ENCODE data around the gene OPN3.
A peak's percentile ranks its signal among the peaks of the same experiment; 100 is the strongest.

OPN3 gene

GRCh38 chr1:241646201-241646600 is 6.0 kb upstream of the OPN3 start:
- Histone ChIP-seq H3K4me3 (ENCODE audit: low read depth, low read length) (no peak overlapping the region), H3K9me3 (ENCODE audit: control insufficient read depth, insufficient read depth, low read length) (0 out of 2 replicates have a peak, but pooled peaks cover 14% of the 10 kb centered on the region), H3K9ac (ENCODE audit: low read depth, low read length) (no peak overlapping the region), H3K4me1 (ENCODE audit: control insufficient read depth, insufficient read depth, low read length) (no peaks in the 10 kb centered on the region), H3K27ac (ENCODE audit: low read depth, low read length) (no peak overlapping the region), H3K27me3 (ENCODE audit: control insufficient read depth, insufficient read depth, low read length) (no peaks in the 10 kb centered on the region), H3K36me3 (ENCODE audit: control insufficient read depth, insufficient read depth, low read length) (no peaks in the 10 kb centered on the region)

GRCh38 chr1:241645199-241645598 is 5.0 kb upstream of the OPN3 start:
- H3K9me3 ChIP-seq (ENCODE audit: control insufficient read depth, insufficient read depth, low read length) = 0 out of 2 replicates have a peak, but pooled peaks cover 15% of the 10 kb centered on the region
- no peak overlapping the region for H3K9ac ChIP-seq (ENCODE audit: low read depth, low read length)
- H3K27me3 ChIP-seq (ENCODE audit: control insufficient read depth, insufficient read depth, low read length) = 0 out of 2 replicates have a peak, but pooled peaks cover 3% of the 10 kb centered on the region
- H3K36me3 ChIP-seq (ENCODE audit: control insufficient read depth, insufficient read depth, low read length) = no peaks in the 10 kb centered on the region
- no peak overlapping the region for H3K27ac ChIP-seq (ENCODE audit: low read depth, low read length)
- H3K4me3 ChIP-seq (ENCODE audit: low read depth, low read length) = no peak overlapping the region
- H3K4me1 ChIP-seq (ENCODE audit: control insufficient read depth, insufficient read depth, low read length) = peaks cover 5% of the 10 kb centered on the region; the same call in 1 of the 2 replicates

GRCh38 chr1:241644259-241644658 is 4.1 kb upstream of the OPN3 start:
- H3K9me3 ChIP-seq (ENCODE audit: control insufficient read depth, insufficient read depth, low read length) = 0 out of 2 replicates have a peak, but pooled peaks cover 15% of the 10 kb centered on the region
- peaks cover 5% of the 10 kb centered on the region; the same call in 1 of the 2 replicates for H3K4me1 ChIP-seq (ENCODE audit: control insufficient read depth, insufficient read depth, low read length)
- no peak overlapping the region for H3K27ac ChIP-seq (ENCODE audit: low read depth, low read length)
- H3K27me3 ChIP-seq (ENCODE audit: control insufficient read depth, insufficient read depth, low read length) = 0 out of 2 replicates have a peak, but pooled peaks cover 3% of the 10 kb centered on the region
- H3K9ac ChIP-seq (ENCODE audit: low read depth, low read length) = no peak overlapping the region
- no peak overlapping the region for H3K4me3 ChIP-seq (ENCODE audit: low read depth, low read length)
- no peaks in the 10 kb centered on the region for H3K36me3 ChIP-seq (ENCODE audit: control insufficient read depth, insufficient read depth, low read length)

GRCh38 chr1:241642593-241642944 is 2.4 kb upstream of the OPN3 start:
- Histone ChIP-seq H3K4me3 (ENCODE audit: low read depth, low read length) (no peak overlapping the region), H3K27ac (ENCODE audit: low read depth, low read length) (no peak overlapping the region), H3K27me3 (ENCODE audit: control insufficient read depth, insufficient read depth, low read length) (0 out of 2 replicates have a peak, but pooled peaks cover 3% of the 10 kb centered on the region), H3K9me3 (ENCODE audit: control insufficient read depth, insufficient read depth, low read length) (0 out of 2 replicates have a peak, but pooled peaks cover 15% of the 10 kb centered on the region), H3K36me3 (ENCODE audit: control insufficient read depth, insufficient read depth, low read length) (no peaks in the 10 kb centered on the region; the same call in 1 of the 2 replicates), H3K9ac (ENCODE audit: low read depth, low read length) (no peak overlapping the region), H3K4me1 (ENCODE audit: control insufficient read depth, insufficient read depth, low read length) (peaks cover 16% of the 10 kb centered on the region)

GRCh38 chr1:241641773-241642592 is 1.8 kb upstream of the OPN3 start:
- peaks cover 22% of the 10 kb centered on the region for H3K4me1 ChIP-seq (ENCODE audit: control insufficient read depth, insufficient read depth, low read length)
- 0 out of 2 replicates have a peak, but pooled peaks cover 15% of the 10 kb centered on the region for H3K9me3 ChIP-seq (ENCODE audit: control insufficient read depth, insufficient read depth, low read length)
- H3K4me3 ChIP-seq (ENCODE audit: low read depth, low read length) = no peak overlapping the region
- H3K9ac ChIP-seq (ENCODE audit: low read depth, low read length) = no peak overlapping the region
- H3K27me3 ChIP-seq (ENCODE audit: control insufficient read depth, insufficient read depth, low read length) = 0 out of 2 replicates have a peak, but pooled peaks cover 3% of the 10 kb centered on the region
- no peak overlapping the region for H3K27ac ChIP-seq (ENCODE audit: low read depth, low read length)
- H3K36me3 ChIP-seq (ENCODE audit: control insufficient read depth, insufficient read depth, low read length) = peaks cover 6% of the 10 kb centered on the region; the same call in 1 of the 2 replicates

GRCh38 chr1:241640867-241641622 is 876 bp upstream of the OPN3 start:
- H3K36me3 ChIP-seq (ENCODE audit: control insufficient read depth, insufficient read depth, low read length) = peaks cover 13% of the 10 kb centered on the region; the same call in 1 of the 2 replicates
- no peak overlapping the region for H3K9ac ChIP-seq (ENCODE audit: low read depth, low read length)
- H3K27ac ChIP-seq (ENCODE audit: low read depth, low read length) = no peak overlapping the region
- H3K4me3 ChIP-seq (ENCODE audit: low read depth, low read length) = peak overlapping the region; percentile 55
- H3K4me1 ChIP-seq (ENCODE audit: control insufficient read depth, insufficient read depth, low read length) = peaks cover 23% of the 10 kb centered on the region
- H3K27me3 ChIP-seq (ENCODE audit: control insufficient read depth, insufficient read depth, low read length) = 0 out of 2 replicates have a peak, but pooled peaks cover 3% of the 10 kb centered on the region
- H3K9me3 ChIP-seq (ENCODE audit: control insufficient read depth, insufficient read depth, low read length) = 0 out of 2 replicates have a peak, but pooled peaks cover 15% of the 10 kb centered on the region

- 0 out of 2 replicates have a peak, but pooled peaks cover 15% of the 10 kb centered on the region for H3K9me3 ChIP-seq (ENCODE audit: control insufficient read depth, insufficient read depth, low read length)
- peaks cover 23% of the 10 kb centered on the region for H3K4me1 ChIP-seq (ENCODE audit: control insufficient read depth, insufficient read depth, low read length)
- peaks cover 27% of the 10 kb centered on the region for H3K36me3 ChIP-seq (ENCODE audit: control insufficient read depth, insufficient read depth, low read length)
- H3K27me3 ChIP-seq (ENCODE audit: control insufficient read depth, insufficient read depth, low read length) = 0 out of 2 replicates have a peak, but pooled peaks cover 3% of the 10 kb centered on the region
- peak overlapping the region; percentile 100 for H3K4me3 ChIP-seq (ENCODE audit: low read depth, low read length)
- peak overlapping the region; percentile 87 for H3K27ac ChIP-seq (ENCODE audit: low read depth, low read length)
- H3K9ac ChIP-seq (ENCODE audit: low read depth, low read length) = peak overlapping the region; percentile 92
These were observed 483 bp downstream of the OPN3 start for GRCh38 chr1:241639623-241640148.

- Histone ChIP-seq H3K27ac (ENCODE audit: low read depth, low read length) (no peak overlapping the region), H3K4me3 (ENCODE audit: low read depth, low read length) (peak overlapping the region; percentile 100), H3K27me3 (ENCODE audit: control insufficient read depth, insufficient read depth, low read length) (0 out of 2 replicates have a peak, but pooled peaks cover 3% of the 10 kb centered on the region), H3K9ac (ENCODE audit: low read depth, low read length) (peak overlapping the region; percentile 77), H3K36me3 (ENCODE audit: control insufficient read depth, insufficient read depth, low read length) (peaks cover 33% of the 10 kb centered on the region), H3K4me1 (ENCODE audit: control insufficient read depth, insufficient read depth, low read length) (peaks cover 23% of the 10 kb centered on the region), H3K9me3 (ENCODE audit: control insufficient read depth, insufficient read depth, low read length) (0 out of 2 replicates have a peak, but pooled peaks cover 15% of the 10 kb centered on the region)
These were observed 1.1 kb downstream of the OPN3 start for GRCh38 chr1:241638909-241639622.

GRCh38 chr1:241638099-241638682 is 2.0 kb downstream of the OPN3 start:
- peak overlapping the region; percentile 100 for H3K4me3 ChIP-seq (ENCODE audit: low read depth, low read length)
- H3K9ac ChIP-seq (ENCODE audit: low read depth, low read length) = no peak overlapping the region
- 0 out of 2 replicates have a peak, but pooled peaks cover 12% of the 10 kb centered on the region for H3K9me3 ChIP-seq (ENCODE audit: control insufficient read depth, insufficient read depth, low read length)
- no peak overlapping the region for H3K27ac ChIP-seq (ENCODE audit: low read depth, low read length)
- H3K27me3 ChIP-seq (ENCODE audit: control insufficient read depth, insufficient read depth, low read length) = 0 out of 2 replicates have a peak, but pooled peaks cover 3% of the 10 kb centered on the region
- peaks cover 40% of the 10 kb centered on the region for H3K36me3 ChIP-seq (ENCODE audit: control insufficient read depth, insufficient read depth, low read length)
- H3K4me1 ChIP-seq (ENCODE audit: control insufficient read depth, insufficient read depth, low read length) = peaks cover 23% of the 10 kb centered on the region

GRCh38 chr1:241637604-241638003 is 2.6 kb downstream of the OPN3 start:
- Histone ChIP-seq H3K4me3 (ENCODE audit: low read depth, low read length) (peak overlapping the region; percentile 100), H3K9ac (ENCODE audit: low read depth, low read length) (no peak overlapping the region)

More at GRCh38 chr1:241637604-241638003, 2.6 kb downstream of the OPN3 start:
- H3K27ac ChIP-seq (ENCODE audit: low read depth, low read length) = no peak overlapping the region
- H3K9me3 ChIP-seq (ENCODE audit: control insufficient read depth, insufficient read depth, low read length) = 0 out of 2 replicates have a peak, but pooled peaks cover 11% of the 10 kb centered on the region
- H3K4me1 ChIP-seq (ENCODE audit: control insufficient read depth, insufficient read depth, low read length) = peaks cover 23% of the 10 kb centered on the region
- peaks cover 40% of the 10 kb centered on the region for H3K36me3 ChIP-seq (ENCODE audit: control insufficient read depth, insufficient read depth, low read length)
- H3K27me3 ChIP-seq (ENCODE audit: control insufficient read depth, insufficient read depth, low read length) = 0 out of 2 replicates have a peak, but pooled peaks cover 3% of the 10 kb centered on the region
